ENCODE data around the gene JPT1.
"Not testable (repeated sequence)": the region's sequence is repeated elsewhere in the genome, so short reads cannot be mapped to it uniquely, and the experiment has no call there.

JPT1 gene

DNA sequence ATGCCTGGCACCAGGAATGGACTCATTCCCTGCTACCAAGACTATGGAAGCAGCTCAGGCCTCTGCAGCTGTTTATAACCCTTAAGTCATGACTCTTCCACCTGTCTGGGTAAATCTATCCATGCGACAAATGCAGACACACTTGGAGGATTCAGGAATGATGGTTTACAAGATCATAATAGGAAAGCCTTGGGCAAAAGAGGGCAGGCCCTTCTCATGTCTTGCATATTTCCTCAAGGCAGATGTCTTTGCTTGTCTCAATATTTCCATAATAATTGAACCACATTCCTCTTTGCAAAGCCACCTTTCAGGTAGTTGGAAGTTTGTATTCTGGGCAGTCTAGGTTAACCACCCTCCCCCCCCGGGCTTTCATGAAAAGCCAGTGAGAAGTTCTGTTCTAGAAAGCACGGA is 884 bp upstream of the JPT1 start:
- FAIRE-seq = no peak

DNA sequence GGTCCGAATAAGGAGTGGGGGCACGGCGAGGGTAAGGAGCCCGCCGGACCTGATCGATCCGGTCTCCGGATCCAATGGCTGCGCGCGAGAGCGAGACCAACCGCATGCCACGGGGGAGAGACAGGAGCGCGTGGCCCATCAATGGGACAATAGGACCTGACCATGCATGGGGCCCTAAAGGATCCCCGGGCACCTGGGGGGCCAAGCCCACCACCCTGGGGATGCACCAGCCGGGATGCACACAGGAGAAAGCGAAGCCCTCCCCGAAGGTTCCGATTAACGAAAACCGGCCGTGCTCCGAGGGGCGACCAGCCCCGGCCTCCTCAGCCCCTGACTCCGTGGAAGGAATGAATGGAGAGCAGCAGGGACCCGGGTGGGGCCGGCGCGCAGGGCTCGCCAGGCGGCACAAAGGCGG is 525 bp downstream of the JPT1 start:
- no peak for FAIRE-seq

DNA sequence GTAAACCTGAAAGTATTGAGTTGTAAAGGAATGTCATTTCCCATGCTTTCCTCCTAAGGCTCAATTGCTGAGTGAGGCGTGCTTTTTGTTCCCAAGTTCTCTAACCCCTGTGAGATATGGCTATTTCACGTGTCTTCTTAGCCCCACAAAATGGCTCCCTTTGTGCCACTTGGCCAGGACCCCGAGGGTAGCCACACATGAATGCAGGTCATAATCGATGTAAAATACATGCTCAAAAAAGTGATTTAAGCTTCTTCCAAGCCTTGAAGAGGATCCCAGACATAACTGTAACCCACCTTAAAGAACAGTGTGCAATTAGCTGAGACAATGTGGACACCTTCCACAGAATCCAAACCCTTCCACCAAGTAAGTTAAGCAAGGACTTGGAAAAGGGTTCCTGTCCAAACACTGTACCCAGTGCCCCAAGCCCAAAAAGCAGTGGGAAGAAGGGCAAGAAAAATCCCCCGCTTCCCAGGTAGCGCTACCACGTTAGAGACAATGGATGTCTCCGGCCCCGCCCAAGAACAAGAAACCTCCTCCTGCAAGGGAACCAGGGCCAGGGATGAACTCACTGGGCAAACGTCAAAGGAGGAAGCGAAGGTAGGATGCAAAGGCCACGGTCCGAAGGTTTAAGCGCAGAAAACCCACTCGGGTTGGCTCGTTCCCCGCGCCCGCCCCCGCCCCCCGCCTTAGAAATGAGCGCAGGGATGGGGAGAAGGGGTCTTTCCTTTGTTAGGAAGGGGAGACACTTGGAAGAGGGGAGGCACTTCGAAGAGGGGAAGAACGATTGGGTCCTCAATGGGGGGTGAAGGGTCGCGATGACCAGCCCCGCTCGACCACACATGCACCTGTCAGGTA is 1.2 kb downstream of the JPT1 start:
- no peak for FAIRE-seq

- FAIRE-seq = no peak
Measured at GRCh38 chr17:75152523-75152921, 1.8 kb downstream of the JPT1 start.

DNA sequence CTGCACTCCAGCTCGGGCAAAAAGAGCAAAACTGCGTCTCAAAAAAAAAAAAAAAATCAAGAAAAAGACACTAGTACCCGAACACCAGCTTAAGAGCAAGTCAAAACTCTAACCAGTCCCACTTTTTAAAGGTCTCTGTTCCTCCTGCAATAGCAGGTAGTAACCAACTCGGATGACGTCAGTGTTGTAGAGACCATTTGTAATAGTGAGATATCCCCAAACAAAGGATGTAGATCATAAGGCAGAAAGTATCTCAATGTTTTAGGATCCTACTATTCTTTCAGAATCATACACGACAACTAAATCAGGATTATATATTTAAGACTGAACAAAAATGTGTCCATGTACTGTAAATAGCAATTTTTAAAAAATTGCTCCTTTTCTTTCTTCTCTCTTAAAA is 2.4 kb downstream of the JPT1 start:
- FAIRE-seq = no peak

GRCh38 chr17:75147878-75148546 is 6.3 kb downstream of the JPT1 start:
- FAIRE-seq = no peak

DNA sequence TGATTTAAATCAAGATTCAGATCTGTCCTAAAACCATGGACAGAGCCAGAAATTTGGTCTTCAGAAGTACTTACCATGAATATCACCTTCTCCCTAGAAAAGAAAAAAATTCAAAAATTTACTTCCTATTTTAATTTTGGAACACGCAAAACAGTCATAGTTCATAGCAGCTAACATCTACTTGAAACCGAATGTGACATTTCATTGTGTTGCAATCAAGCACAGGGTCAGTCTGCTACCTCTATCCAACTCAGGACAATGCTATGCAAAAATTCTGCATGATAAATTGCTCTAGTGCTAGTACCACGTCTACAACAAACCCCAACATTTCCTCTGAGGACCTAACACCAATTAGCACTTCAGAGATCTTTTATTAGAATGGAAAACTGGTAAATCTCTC is 7.7 kb downstream of the JPT1 start:
- FAIRE-seq = no peak

DNA sequence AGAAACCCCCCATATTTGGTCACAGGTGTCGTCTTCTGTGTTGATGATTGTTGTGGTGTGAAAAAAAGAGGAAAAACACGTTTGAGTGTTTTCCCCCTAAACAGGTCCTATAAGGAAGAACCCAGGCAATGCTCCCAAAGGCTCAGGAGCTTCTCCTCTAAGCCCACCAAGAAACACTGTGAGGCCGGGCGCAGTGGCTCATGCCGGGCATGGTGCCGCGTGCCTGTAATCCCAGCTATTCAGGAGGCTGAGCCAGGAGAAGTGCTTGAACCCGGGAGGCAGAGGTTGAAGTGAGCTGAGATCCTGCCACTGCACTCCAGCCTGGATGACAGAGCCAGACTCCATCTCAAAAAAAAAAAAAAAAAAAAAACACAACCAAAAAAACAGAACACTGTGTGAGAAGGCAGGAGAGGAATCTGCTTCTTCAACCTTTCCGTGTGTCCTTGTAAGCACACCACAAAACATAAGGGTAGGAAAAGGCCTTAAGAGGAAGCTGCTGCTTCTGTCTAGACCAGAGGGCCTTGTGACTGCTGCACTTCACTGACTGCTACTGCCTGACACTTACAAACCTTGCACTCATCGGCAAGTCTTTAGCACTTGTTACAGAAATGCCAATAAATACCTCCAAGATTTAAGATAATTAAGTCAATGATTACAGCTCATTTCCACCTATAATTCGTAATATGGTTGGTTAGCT is 9.3 kb downstream of the JPT1 start:
- FAIRE-seq = no peak

DNA sequence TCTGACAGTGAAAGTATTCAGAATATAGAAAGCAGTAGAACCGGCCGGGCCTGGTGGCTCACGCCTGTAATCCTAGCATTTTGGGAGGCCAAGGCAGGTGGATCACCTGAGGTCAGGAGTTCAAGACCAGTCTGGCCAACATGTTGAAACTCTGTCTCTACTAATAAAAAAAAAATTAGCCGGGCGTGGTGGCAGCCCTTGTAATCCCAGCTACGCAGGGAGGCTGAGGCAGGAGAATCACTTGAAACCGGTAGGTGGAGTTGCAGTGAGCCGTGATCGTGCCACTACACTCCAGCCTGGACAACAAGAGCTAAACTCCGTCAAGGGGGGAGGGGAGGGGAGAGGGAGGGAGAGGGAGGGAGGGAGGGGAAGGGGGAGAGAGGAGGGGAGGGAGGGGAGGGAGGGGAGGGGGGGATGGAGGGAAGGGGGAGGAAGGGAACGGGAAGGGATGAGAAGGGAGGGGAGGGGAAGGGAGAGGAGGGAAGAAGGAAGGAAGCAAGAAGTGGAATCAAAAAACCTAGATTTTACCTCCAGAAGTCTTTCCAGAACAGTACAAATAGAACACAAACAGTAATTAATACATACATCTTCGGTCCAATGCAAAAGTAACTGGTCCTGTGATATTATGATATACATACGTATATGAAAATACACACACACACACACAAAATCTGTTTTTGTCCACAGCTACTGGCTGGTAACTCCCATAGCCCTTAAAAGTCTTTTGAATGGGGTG is 11.9 kb downstream of the JPT1 start:
- no peak for FAIRE-seq

- no peak for FAIRE-seq
Measured at GRCh38 chr17:75138519-75138918, 15.8 kb downstream of the JPT1 start.

DNA sequence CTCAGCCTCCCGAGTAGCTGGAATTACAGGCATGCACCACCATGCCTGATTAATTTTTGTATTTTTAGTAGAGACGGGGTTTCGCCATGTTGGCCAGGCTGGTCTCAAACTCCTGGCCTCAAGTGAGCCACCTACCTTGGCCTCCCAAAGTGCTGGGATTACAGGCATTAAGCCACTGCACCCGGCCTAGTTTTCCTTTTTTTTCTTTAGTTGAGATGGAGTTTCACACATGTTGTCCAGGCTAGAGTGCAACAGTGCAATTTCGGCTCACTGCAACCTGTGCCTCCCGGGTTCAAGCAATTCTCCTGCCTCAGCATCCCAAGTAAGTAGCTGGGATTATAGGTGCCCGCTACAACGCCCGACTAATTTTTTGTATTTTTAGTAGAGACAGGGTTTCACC is 16.6 kb downstream of the JPT1 start:
- FAIRE-seq = not testable (repeated sequence)

DNA sequence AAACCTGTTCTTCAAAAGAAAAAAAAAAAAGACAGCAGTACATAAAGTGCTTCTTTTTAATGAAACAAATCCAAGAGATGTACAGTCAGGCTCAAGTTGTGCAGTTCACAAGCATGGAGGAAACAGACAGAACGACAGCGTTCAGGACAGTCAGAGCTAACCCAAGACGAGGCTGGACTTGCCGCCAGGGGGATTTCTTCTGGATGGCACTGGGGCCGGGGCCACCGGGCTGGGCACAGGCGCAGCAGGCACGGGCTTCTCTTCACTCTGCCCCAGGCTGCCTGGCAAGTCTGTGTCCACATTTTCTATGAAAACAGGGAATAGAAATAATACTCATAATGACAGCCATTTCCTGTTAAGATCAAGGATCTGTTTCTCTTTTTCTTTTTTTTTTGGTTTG is 18.4 kb downstream of the JPT1 start:
- FAIRE-seq = no peak

- no peak for FAIRE-seq
Measured at GRCh38 chr17:75135452-75135851, 18.9 kb downstream of the JPT1 start.

DNA sequence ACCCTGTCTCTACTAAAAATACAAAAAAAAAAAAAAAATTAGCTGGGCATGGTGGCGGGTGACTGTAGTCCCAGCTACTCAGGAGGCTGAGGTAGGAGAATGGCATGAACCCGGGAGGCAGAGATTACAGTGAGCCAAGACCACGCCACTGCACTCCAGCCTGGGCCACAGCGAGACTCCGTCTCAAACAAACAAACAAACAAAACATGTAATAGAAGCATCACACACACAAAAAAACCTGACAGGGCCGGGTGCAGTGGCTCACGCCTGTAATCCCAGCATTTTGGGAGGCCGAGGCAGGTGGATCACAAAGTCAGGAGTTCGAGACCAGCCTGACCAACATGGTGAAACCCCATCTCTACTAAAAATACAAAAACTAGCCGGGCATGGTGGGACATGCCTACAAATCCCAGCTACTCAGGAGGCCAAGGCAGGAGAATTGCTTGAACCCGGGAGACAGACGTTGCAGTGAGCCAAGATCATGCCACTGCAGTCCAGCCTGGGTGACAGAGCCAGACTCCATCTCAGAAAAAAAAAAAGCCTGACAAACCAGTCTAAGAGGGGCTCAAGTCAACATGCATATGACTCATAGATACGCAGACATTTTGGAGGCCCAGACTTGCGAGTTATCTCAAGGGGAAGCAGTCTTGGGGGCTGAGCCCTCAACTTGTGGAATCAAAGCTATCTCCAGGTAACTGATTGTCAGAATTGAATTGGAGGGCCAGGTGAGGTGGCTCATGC is 20.5 kb downstream of the JPT1 start:
- FAIRE-seq = not testable (repeated sequence)

- no peak for FAIRE-seq
Measured at GRCh38 chr17:75133001-75133400, 21.3 kb downstream of the JPT1 start.

- FAIRE-seq = not testable (repeated sequence)
Measured at GRCh38 chr17:75132018-75133000, 22.0 kb downstream of the JPT1 start.

DNA sequence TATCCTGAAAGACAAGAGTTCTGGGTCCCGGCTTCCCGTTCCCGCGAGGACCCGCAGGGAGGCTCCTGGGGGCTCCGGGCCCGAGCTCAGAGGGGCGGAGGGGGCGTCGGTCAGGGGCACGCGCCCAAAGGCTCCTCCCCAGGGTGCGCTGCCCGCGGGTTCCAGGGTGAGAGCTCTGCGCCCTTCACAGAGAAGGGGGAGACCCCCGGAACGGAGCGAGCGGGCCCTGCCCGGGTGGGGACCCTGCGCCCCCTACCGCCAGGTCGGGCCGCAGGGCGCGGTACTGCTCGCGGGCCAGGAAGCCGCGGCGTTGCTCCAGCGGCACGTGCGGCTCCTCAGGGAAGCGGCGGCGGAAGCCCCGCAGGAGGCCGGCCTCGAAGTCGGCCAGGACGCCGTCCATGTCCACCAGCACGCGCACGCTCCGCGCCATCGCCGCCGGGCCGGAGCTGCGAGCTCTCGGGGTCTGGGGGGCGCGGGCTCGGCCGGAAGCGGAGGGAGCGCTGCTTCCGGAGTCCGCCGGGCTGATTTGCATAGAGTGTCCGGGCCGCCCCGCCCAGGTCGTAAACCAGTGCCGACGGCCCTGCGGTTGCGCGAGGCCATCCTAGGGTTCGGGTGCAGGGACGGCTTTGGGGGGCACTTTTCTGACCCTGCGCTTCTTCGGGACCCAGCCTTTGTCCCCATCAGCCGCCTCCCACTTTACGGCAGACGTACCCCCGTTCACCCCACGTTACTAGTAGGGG is 22.9 kb downstream of the JPT1 start, which contains the start of gene NT5C:
Gene NT5C (minus strand): TSS at position 465 of the 740 bp plus-strand sequence. CDS start 35 bp downstream, at position 430.
- FAIRE-seq = no peak

GRCh38 chr17:75130632-75131277 is 23.6 kb downstream of the JPT1 start:
- FAIRE-seq = no peak

- FAIRE-seq = no peak
Measured at GRCh38 chr17:75130059-75130631, 24.2 kb downstream of the JPT1 start.
